IgD-negative memory B cell (primary cell): ENCODE results near the gene TGM3. TPM values are rescaled to one million over a fixed set of nuclear protein-coding genes. Genes with fewer than 3 reads are reported as not detected.

Experiments
- H3K27ac Mint-ChIP-seq, 3 donors: one replicate each; pipeline ENCODE4 v1.8.0; 2020 to 2022; ENCODE audit warnings: mild to moderate bottlenecking in 3 of 3, mixed read lengths in 3 of 3, moderate library complexity in 1 of 3
- H3K27me3 Mint-ChIP-seq: one replicate; pipeline ENCODE4 v1.8.0; 2021; ENCODE audit warnings: mixed read lengths
- H3K36me3 Mint-ChIP-seq: one replicate; pipeline ENCODE4 v1.8.0; 2020; ENCODE audit warnings: mild to moderate bottlenecking, mixed read lengths
- H3K4me1 Mint-ChIP-seq, 3 donors: one replicate each; pipeline ENCODE4 v1.8.0; 2020 to 2022; ENCODE audit warnings: mixed read lengths in 3 of 3, mild to moderate bottlenecking in 1 of 3
- H3K4me3 Mint-ChIP-seq, 4 donors: one replicate each; pipeline ENCODE4 v1.8.0; 2020 to 2022; ENCODE audit warnings: mild to moderate bottlenecking in 4 of 4, mixed read lengths in 4 of 4, moderate library complexity in 3 of 4
- H3K9me3 Mint-ChIP-seq, 3 donors: one replicate each; pipeline ENCODE4 v1.8.0; 2020 to 2021; ENCODE audit warnings: mixed read lengths in 3 of 3, mild to moderate bottlenecking in 1 of 3
- polyA plus RNA-seq: library from polyadenylated mRNA; unstranded; fragments of 300-500 nt; fragmentation: Illumina TruSeq; gene quantifications from one replicate; pipeline ENCODE4 v1.2.3, GENCODE V29; 2021

TGM3 gene
- polyA plus RNA-seq, 1 donor from 2014 or later = not detected

- Mint-ChIP-seq H3K27ac (peak overlapping the region in 1 of 3 donors; percentile 63), H3K9me3 (no peaks in the 10 kb centered on the region), H3K4me1 (no peaks in the 10 kb centered on the region), H3K27me3 (no peaks in the 10 kb centered on the region), H3K36me3 (peaks cover 1% of the 10 kb centered on the region), H3K4me3 (no peak overlapping the region)
Measured at GRCh38 chr20:2307136-2307535, 11.3 kb downstream of the TGM3 start.

DNA sequence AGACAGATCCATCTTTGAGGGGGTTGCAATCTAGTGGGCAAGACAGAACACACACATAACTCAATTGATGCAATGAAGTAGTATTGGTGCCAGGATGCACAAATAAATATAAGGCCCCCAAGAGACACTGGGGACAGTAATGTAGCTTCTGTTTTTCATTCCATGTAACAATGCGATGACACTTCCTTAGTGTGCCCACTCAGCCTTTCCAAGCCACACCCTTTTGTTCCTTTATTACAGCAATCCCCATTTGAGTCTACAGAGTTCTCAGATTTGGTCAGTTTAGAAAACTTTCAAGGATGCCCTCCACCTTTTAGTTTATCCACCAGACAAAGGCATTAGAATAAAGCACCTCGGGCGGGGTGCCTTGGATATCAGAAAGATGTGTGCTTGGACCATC lies 15.5 kb downstream of the TGM3 start:
- H3K27me3 Mint-ChIP-seq = no peaks in the 10 kb centered on the region
- no peaks in the 10 kb centered on the region for H3K9me3 Mint-ChIP-seq
- peaks cover 1% of the 10 kb centered on the region for H3K36me3 Mint-ChIP-seq
- H3K4me1 Mint-ChIP-seq = no peaks in the 10 kb centered on the region
- H3K27ac Mint-ChIP-seq = no peak overlapping the region
- H3K4me3 Mint-ChIP-seq = no peak overlapping the region

GRCh38 chr20:2312876-2313275 lies 17.1 kb downstream of the TGM3 start:
- no peaks in the 10 kb centered on the region for H3K4me1 Mint-ChIP-seq
- no peak overlapping the region for H3K27ac Mint-ChIP-seq
- peaks cover 4% of the 10 kb centered on the region for H3K27me3 Mint-ChIP-seq
- no peak overlapping the region for H3K4me3 Mint-ChIP-seq
- H3K36me3 Mint-ChIP-seq = peaks cover 1% of the 10 kb centered on the region
- H3K9me3 Mint-ChIP-seq = peaks cover 0 to 2% (median 0%) of the 10 kb centered on the region in 3 donors

DNA sequence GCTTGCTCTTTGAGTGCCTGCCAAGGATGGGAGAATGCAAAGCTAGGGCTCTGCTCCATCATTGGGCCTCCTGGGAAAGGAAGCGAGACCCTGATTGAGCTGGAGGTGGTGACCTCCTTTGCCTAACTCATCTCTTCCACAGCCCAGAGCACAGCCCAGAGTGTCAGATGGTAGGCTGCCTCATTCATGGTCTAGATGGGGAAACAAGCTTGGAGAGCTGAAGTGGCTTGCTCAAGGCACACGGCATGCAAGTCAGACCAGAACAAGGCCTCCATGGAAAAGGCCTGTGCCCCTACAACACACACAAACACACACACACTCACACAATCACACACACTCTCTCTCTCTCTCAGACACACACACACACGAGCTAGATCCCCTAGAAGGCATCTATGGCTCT lies 17.5 kb downstream of the TGM3 start:
- H3K9me3 Mint-ChIP-seq = peaks cover 0 to 2% (median 0%) of the 10 kb centered on the region in 3 donors
- no peak overlapping the region for H3K4me3 Mint-ChIP-seq
- no peak overlapping the region for H3K27ac Mint-ChIP-seq
- H3K4me1 Mint-ChIP-seq = no peaks in the 10 kb centered on the region
- H3K36me3 Mint-ChIP-seq = peaks cover 1% of the 10 kb centered on the region
- H3K27me3 Mint-ChIP-seq = peaks cover 4% of the 10 kb centered on the region

- no peaks in the 10 kb centered on the region for H3K4me1 Mint-ChIP-seq
- no peak overlapping the region for H3K27ac Mint-ChIP-seq
- peaks cover 2 to 8% (median 6%) of the 10 kb centered on the region in 3 donors for H3K9me3 Mint-ChIP-seq
Measured at GRCh38 chr20:2314759-2315439, 19.1 kb downstream of the TGM3 start.

GRCh38 chr20:2315440-2315778 lies 19.6 kb downstream of the TGM3 start:
- peaks cover 1% of the 10 kb centered on the region for H3K36me3 Mint-ChIP-seq
- H3K27ac Mint-ChIP-seq = no peak overlapping the region
- H3K4me1 Mint-ChIP-seq = no peaks in the 10 kb centered on the region
- H3K4me3 Mint-ChIP-seq = no peak overlapping the region
- H3K27me3 Mint-ChIP-seq = peaks cover 6% of the 10 kb centered on the region
- H3K9me3 Mint-ChIP-seq = peaks cover 2 to 8% (median 6%) of the 10 kb centered on the region in 3 donors

More at GRCh38 chr20:2314759-2315439, 19.1 kb downstream of the TGM3 start:
- no peak overlapping the region for H3K4me3 Mint-ChIP-seq
- peaks cover 1% of the 10 kb centered on the region for H3K36me3 Mint-ChIP-seq
- H3K27me3 Mint-ChIP-seq = peaks cover 6% of the 10 kb centered on the region

DNA sequence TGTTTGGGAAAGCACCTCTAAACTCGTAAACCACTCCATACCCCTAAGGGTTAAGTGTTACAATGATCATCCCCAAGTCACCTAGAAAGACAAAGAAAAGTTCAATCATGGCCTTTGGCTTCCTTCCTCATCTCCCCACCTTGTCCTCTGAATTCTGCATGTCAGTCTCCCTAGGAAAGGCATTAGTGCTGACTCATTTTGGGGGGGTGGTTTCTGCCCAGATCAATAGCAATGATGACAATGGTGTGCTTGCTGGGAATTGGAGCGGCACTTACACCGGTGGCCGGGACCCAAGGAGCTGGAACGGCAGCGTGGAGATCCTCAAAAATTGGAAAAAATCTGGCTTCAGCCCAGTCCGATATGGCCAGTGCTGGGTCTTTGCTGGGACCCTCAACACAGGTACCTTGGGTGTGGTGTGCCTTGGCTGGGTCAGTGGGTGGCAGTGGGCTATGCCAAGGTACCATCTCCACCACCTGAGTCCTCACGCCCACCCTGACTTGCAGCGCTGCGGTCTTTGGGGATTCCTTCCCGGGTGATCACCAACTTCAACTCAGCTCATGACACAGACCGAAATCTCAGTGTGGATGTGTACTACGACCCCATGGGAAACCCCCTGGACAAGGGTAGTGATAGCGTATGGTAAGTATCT lies 21.2 kb downstream of the TGM3 start:
- H3K36me3 Mint-ChIP-seq = peaks cover 1% of the 10 kb centered on the region
- H3K4me3 Mint-ChIP-seq = no peak overlapping the region
- no peaks in the 10 kb centered on the region for H3K4me1 Mint-ChIP-seq
- peaks cover 2 to 8% (median 6%) of the 10 kb centered on the region in 3 donors for H3K9me3 Mint-ChIP-seq
- H3K27me3 Mint-ChIP-seq = peaks cover 6% of the 10 kb centered on the region
- no peak overlapping the region for H3K27ac Mint-ChIP-seq

GRCh38 chr20:2320813-2321658 lies 25.2 kb downstream of the TGM3 start:
- no peak overlapping the region for H3K27ac Mint-ChIP-seq
- H3K4me3 Mint-ChIP-seq = no peak overlapping the region
- H3K9me3 Mint-ChIP-seq = peaks cover 2 to 8% (median 6%) of the 10 kb centered on the region in 3 donors
- H3K36me3 Mint-ChIP-seq = peaks cover 1% of the 10 kb centered on the region
- no peaks in the 10 kb centered on the region for H3K4me1 Mint-ChIP-seq
- H3K27me3 Mint-ChIP-seq = peaks cover 9% of the 10 kb centered on the region

- Mint-ChIP-seq H3K27me3 (peaks cover 11% of the 10 kb centered on the region), H3K9me3 (peaks cover 2 to 8% (median 4%) of the 10 kb centered on the region in 3 donors), H3K4me1 (no peaks in the 10 kb centered on the region), H3K36me3 (peaks cover 1% of the 10 kb centered on the region), H3K4me3 (no peak overlapping the region), H3K27ac (no peak overlapping the region)
Measured at GRCh38 chr20:2323051-2323450, 27.2 kb downstream of the TGM3 start.

DNA sequence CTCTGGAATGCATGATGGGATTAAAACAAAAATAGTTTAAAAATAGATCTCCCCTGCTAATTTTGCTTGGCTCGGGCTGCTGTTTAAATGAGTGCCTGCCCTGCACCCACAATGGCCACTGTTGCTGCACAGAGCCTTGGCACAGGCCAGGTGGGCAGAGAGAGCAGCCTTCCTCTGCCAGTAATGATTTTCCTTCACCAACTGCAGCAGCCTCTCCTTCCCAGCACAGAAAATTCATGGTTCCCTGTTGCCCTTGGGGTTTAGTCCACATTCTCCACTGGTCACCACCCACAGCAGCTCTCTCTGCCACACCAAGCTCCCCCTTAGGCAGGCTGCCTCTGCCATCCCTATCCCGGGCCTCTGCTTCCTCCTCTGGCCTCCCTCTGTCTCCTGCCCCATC lies 30.2 kb downstream of the TGM3 start:
- no peak overlapping the region for H3K4me3 Mint-ChIP-seq
- H3K36me3 Mint-ChIP-seq = no peaks in the 10 kb centered on the region
- H3K9me3 Mint-ChIP-seq = no peaks in the 10 kb centered on the region

GRCh38 chr20:2327620-2328555 lies 32.1 kb downstream of the TGM3 start:
- no peaks in the 10 kb centered on the region for H3K9me3 Mint-ChIP-seq

More for the DNA sequence above, 30.2 kb downstream of the TGM3 start:
- no peak overlapping the region for H3K27ac Mint-ChIP-seq
- H3K4me1 Mint-ChIP-seq = no peaks in the 10 kb centered on the region
- H3K27me3 Mint-ChIP-seq = peaks cover 8% of the 10 kb centered on the region

DNA sequence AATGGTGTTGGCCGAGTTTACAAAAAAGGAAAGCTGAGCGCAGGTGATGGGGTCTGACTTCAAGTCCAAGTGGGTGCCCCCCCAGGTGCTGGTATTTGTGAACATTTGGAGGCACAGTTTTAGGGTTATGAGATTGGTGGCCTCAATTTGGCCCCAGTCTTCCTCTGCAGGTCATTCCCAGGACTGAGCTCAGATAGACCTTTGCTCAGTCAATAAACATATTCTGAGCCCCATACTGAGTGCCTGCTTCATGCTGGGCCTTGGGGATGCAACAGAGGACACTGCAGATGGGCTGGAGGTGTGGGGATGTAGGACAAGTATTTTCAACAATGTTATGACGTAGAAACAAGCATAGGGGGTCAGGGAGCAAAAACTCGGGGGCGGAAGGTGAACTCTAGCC lies 33.5 kb downstream of the TGM3 start:
- Mint-ChIP-seq H3K4me1 (peaks cover 0 to 1% (median 0%) of the 10 kb centered on the region in 3 donors), H3K9me3 (no peaks in the 10 kb centered on the region), H3K27me3 (peaks cover 8% of the 10 kb centered on the region), H3K4me3 (no peak overlapping the region), H3K27ac (no peak overlapping the region), H3K36me3 (no peaks in the 10 kb centered on the region)

More at GRCh38 chr20:2327620-2328555, 32.1 kb downstream of the TGM3 start:
- Mint-ChIP-seq H3K4me1 (peaks cover 0 to 1% (median 0%) of the 10 kb centered on the region in 3 donors), H3K27ac (no peak overlapping the region), H3K27me3 (peaks cover 8% of the 10 kb centered on the region), H3K4me3 (no peak overlapping the region), H3K36me3 (no peaks in the 10 kb centered on the region)

DNA sequence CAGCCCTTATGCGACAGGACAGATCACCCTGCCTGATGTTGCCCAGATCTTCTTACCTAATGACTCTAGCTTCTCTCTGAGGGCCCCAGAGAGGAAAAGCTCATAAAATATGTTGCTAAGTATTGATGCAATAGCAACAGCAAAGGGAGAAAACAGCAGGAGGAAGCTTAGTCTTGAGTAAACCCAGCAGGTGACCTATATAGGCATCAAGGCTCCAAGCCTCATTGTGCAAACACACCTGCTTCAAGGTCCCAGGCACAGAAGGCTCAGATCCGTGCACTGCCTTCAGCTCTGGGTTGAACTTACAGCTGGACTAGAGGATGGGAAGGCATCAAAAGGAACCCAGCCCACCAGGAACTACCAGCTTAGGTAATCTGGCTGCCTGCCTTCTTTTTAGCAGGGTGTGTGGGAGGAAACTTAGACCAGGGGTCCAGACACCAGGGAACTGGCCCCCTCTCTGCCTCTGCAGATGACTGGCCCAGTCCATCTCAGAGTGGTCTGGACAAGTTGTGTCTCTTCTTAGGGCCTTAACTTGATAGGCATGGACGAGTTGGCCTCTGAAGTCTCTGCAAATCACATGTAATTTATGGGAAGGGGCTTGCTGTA lies 34.4 kb downstream of the TGM3 start:
- H3K4me3 Mint-ChIP-seq = no peak overlapping the region
- H3K9me3 Mint-ChIP-seq = no peaks in the 10 kb centered on the region
- H3K36me3 Mint-ChIP-seq = no peaks in the 10 kb centered on the region
- H3K4me1 Mint-ChIP-seq = peaks cover 0 to 1% (median 0%) of the 10 kb centered on the region in 3 donors
- no peak overlapping the region for H3K27ac Mint-ChIP-seq
- peaks cover 8% of the 10 kb centered on the region for H3K27me3 Mint-ChIP-seq

DNA sequence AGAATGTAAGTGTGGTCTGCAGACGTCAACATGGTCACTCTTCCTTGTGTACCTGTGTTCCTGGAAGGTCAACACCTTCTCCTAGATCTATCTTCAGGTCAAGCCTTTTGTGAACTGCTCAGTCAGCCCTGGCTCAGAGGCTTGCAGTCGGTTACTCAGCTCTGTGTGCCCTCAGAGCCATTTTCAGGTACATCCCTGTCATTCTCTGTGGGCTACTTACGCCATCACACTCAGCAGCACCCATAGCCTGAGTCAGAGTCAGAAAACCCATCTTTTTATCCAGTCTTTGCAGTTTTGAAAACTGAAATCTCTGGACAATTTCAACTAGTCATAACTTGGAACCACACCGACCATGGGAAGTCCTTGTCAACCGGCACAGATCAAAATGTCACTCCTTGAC lies 35.3 kb downstream of the TGM3 start:
- H3K36me3 Mint-ChIP-seq = no peaks in the 10 kb centered on the region

More for the DNA sequence above, 35.3 kb downstream of the TGM3 start:
- no peak overlapping the region for H3K4me3 Mint-ChIP-seq
- no peaks in the 10 kb centered on the region for H3K9me3 Mint-ChIP-seq
- H3K4me1 Mint-ChIP-seq = peaks cover 0 to 1% (median 0%) of the 10 kb centered on the region in 3 donors
- H3K27ac Mint-ChIP-seq = no peak overlapping the region
- H3K27me3 Mint-ChIP-seq = peaks cover 5% of the 10 kb centered on the region
